Upper lobe of left lung (tissue), 6 donors: ENCODE measurements around the gene MCM5. TPM values are rescaled to one million over a fixed set of nuclear protein-coding genes. Genes with fewer than 3 reads are reported as not detected.
"Not testable (repeated sequence)": the region's sequence is repeated elsewhere in the genome, so short reads cannot be mapped to it uniquely, and the experiment has no call there.

Experiments
- ATAC-seq, 2 donors: fragments of 200-7000 bp; cut with Tn5 transposase; one replicate each; pipeline ENCODE4 v1.9.1; 2022; ENCODE audit warnings: mild to moderate bottlenecking in 2 of 2, moderate library complexity in 2 of 2; ENCODE audit not compliant: low FRiP score in 2 of 2
- DNase-seq, 2 donors: peaks; one replicate each; pipeline ENCODE4 v3.0.0-alpha.2; 2019 to 2020
- H3K27ac ChIP-seq, 4 donors: fragments of 200-600 bp; sonication (generic); one replicate each; pipeline ENCODE4 v1.5.1; 2016 to 2019
- H3K27me3 ChIP-seq, 4 donors: fragments of 200-600 bp; sonication (generic); one replicate each; pipeline ENCODE4 v1.5.1; 2017 to 2019
- H3K36me3 ChIP-seq, 4 donors: fragments of 200-600 bp; sonication (generic); one replicate each; pipeline ENCODE4 v1.5.1; 2016 to 2019
- H3K4me1 ChIP-seq, 4 donors: fragments of 200-600 bp; sonication (generic); one replicate each; pipeline ENCODE4 v1.5.1; 2018 to 2019
- H3K4me3 ChIP-seq, 4 donors: fragments of 200-600 bp; sonication (generic); one replicate each; pipeline ENCODE4 v1.5.1; 2017 to 2019; ENCODE audit warnings: mild to moderate bottlenecking in 2 of 4, moderate library complexity in 1 of 4
- H3K9me3 ChIP-seq, 4 donors: fragments of 200-600 bp; sonication (generic); one replicate each; pipeline ENCODE4 v1.5.1; 2018 to 2019
- CTCF ChIP-seq, 6 experiments: fragments of 450-650 bp in 4 of 6; fragments of 200-600 bp in 2 of 6; sonication (generic) in 2 of 6; IDR thresholded peaks; one replicate each; pipeline ENCODE4 v1.5.1; 2016 to 2019; ENCODE audit warnings: antibody characterized with exemption in 6 of 6
- EP300 ChIP-seq, 4 donors: sonication (generic); formaldehyde crosslinking; IDR thresholded peaks; one replicate each; pipeline ENCODE4 v1.5.1; 2017; ENCODE audit warnings: antibody characterized with exemption in 4 of 4, control low read depth in 2 of 4
- POLR2A ChIP-seq, 4 donors: fragments of 450-650 bp; IDR thresholded peaks; one replicate each; pipeline ENCODE4 v1.5.1; 2016 to 2017; ENCODE audit warnings: antibody characterized with exemption in 4 of 4, mild to moderate bottlenecking in 2 of 4
- POLR2AphosphoS5 ChIP-seq, 2 donors: sonication (generic); formaldehyde crosslinking; IDR thresholded peaks; one replicate each; pipeline ENCODE4 v1.5.1; 2017; ENCODE audit warnings: antibody characterized with exemption in 2 of 2
- WGBS, 2 donors: methylation state at CpG; one replicate each; pipeline ENCODE4 v1.1.5; 2017 to 2018; 5-methylcytosine and 5-hydroxymethylcytosine counted together
- total RNA-seq, 6 donors: library from RNA; depleted of rRNA in 4 of 6; stranded (reverse); fragments of >200 nt in 4 of 6; gene quantifications; one replicate each; pipeline versions ENCODE4 v1.1.0 to v1.2.1, GENCODE V29; 2016 to 2021
- donor health status: DM: no; HTN: no; CAD: no; lungs with moderate emphysema.
- donor health status: DM: no; HTN: yes; CAD: no; lungs with severe emphysema.

Gene MCM5
- total RNA-seq, 6 donors from 2014 or later, result 9.8 to 34.4 (median 20.2) TPM

- Histone ChIP-seq H3K4me3 (no peak overlapping the region), H3K9me3 (no peaks in the 10 kb centered on the region), H3K4me1 (peaks cover 0 to 2% (median 0%) of the 10 kb centered on the region in 4 donors), H3K27ac (peak overlapping the region in 1 of 4 donors; percentile 51), H3K27me3 (no peaks in the 10 kb centered on the region), H3K36me3 (no peaks in the 10 kb centered on the region)
- DNase-seq (no peak), ATAC-seq (no peak)
- TF ChIP-seq EP300 (IDR thresholded peaks at IDR 0.05) (no peak), CTCF (IDR thresholded peaks at IDR 0.05) (no peak), POLR2AphosphoS5 (IDR thresholded peaks at IDR 0.05) (no peak), POLR2A (IDR thresholded peaks at IDR 0.05) (no peak)
- 91 to 93% methylated on average over 11 of the region's 11 CpGs for WGBS, 2 donors
These were observed 36.3 kb upstream of the MCM5 start for GRCh38 chr22:35363566-35364086.

GRCh38 chr22:35364230-35364629, 35.7 kb upstream of the MCM5 start:
- not testable (repeated sequence) for H3K9me3 ChIP-seq, H3K27me3 ChIP-seq, H3K36me3 ChIP-seq, DNase-seq, H3K4me1 ChIP-seq, H3K4me3 ChIP-seq
- WGBS, 2 donors, result 60 to 61% methylated on average over 5 to 7 of the region's 7 CpGs
- peak overlapping the region in 1 of 4 donors; percentile 51 for H3K27ac ChIP-seq
- peak in 1 of 2 donors; percentile 81 for ATAC-seq

- ATAC-seq (peak; percentile 24 to 65), DNase-seq (peak in 1 of 2 donors; percentile 59)
- Histone ChIP-seq H3K27me3 (no peaks in the 10 kb centered on the region), H3K36me3 (no peaks in the 10 kb centered on the region), H3K27ac (peak overlapping the region in 1 of 4 donors; percentile 36), H3K4me1 (peaks cover 5 to 12% (median 9%) of the 10 kb centered on the region in 4 donors), H3K4me3 (no peak overlapping the region), H3K9me3 (no peaks in the 10 kb centered on the region)
- 65 to 70% methylated on average over 9 of the region's 9 CpGs for WGBS, 2 donors
- TF ChIP-seq CTCF (IDR thresholded peaks at IDR 0.05) (no peak), POLR2AphosphoS5 (IDR thresholded peaks at IDR 0.05) (peak in 1 of 2 donors; percentile 18), POLR2A (IDR thresholded peaks at IDR 0.05) (no peak)
These were observed 32.5 kb upstream of the MCM5 start for GRCh38 chr22:35367331-35367886.

GRCh38 chr22:35368386-35368785, 31.6 kb upstream of the MCM5 start:
- 80 to 89% methylated on average over 6 of the region's 6 CpGs for WGBS, 2 donors
- Histone ChIP-seq H3K36me3 (no peaks in the 10 kb centered on the region), H3K4me1 (peaks cover 6 to 12% (median 9%) of the 10 kb centered on the region in 4 donors), H3K9me3 (no peaks in the 10 kb centered on the region), H3K27me3 (no peaks in the 10 kb centered on the region), H3K4me3 (no peak overlapping the region), H3K27ac (no peak overlapping the region)
- ATAC-seq (no peak), DNase-seq (no peak)
- no peak for TF ChIP-seq EP300 (IDR thresholded peaks at IDR 0.05)
- TF ChIP-seq CTCF (IDR thresholded peaks at IDR 0.05), result no peak
- no peak for TF ChIP-seq POLR2AphosphoS5 (IDR thresholded peaks at IDR 0.05)

- Histone ChIP-seq H3K27ac (no peak overlapping the region), H3K4me1 (peaks cover 6 to 12% (median 9%) of the 10 kb centered on the region in 4 donors), H3K4me3 (no peak overlapping the region), H3K27me3 (no peaks in the 10 kb centered on the region), H3K9me3 (no peaks in the 10 kb centered on the region), H3K36me3 (no peaks in the 10 kb centered on the region)
- TF ChIP-seq POLR2AphosphoS5 (IDR thresholded peaks at IDR 0.05) (no peak), EP300 (IDR thresholded peaks at IDR 0.05) (no peak), CTCF (IDR thresholded peaks at IDR 0.05) (no peak), POLR2A (IDR thresholded peaks at IDR 0.05) (no peak)
- 68 to 82% methylated on average over 2 of the region's 2 CpGs for WGBS, 2 donors
- DNase-seq (no peak), ATAC-seq (no peak)
These were observed 29.9 kb upstream of the MCM5 start for GRCh38 chr22:35369996-35370395.
